Measurements from ENCODE around the gene ZMIZ1. TPM values are rescaled to one million over a fixed set of nuclear protein-coding genes. Genes with fewer than 3 reads are reported as not detected.

The ZMIZ1 gene
- polyA plus RNA-seq, 3 donors, result 3.3 to 64.6 (median 8.9) TPM

DNA sequence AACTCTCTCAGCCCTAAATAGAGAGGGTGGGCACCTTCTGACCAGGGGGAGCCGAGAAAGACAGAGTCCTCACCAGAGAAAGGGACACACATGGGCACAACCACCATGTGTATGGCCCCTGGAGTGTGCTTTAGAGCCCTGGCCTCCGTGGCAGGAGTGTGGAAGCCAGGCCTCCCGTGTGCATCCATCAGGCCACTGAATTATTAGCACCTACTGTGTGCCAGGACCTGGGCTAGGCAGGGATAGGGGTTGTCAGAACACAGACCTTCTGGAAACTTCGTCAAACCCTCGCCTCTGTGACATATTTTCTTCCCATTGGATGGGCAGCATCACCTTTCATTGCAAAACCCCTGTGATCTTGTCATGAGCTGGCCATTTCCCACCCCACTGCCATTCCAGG, 78.5 kb downstream of the ZMIZ1 start:
- Mint-ChIP-seq H3K9me3 (peaks cover 0 to 2% (median 0%) of the 10 kb centered on the region in 7 donors), H3K4me1 (peaks cover 94% of the 10 kb centered on the region), H3K27ac (peak overlapping the region; percentile 87 to 98 (median 95)), H3K36me3 (peaks cover 23 to 35% of the 10 kb centered on the region in 2 donors), H3K27me3 (ENCODE audit: low read depth in 3 of 3) (peaks cover 0 to 3% (median 0%) of the 10 kb centered on the region in 3 donors), H3K4me3 (no peak overlapping the region)
- H3K4me2 ChIP-seq (replicated peaks; ENCODE audit: extremely low read depth, low read length, poor library complexity, severe bottlenecking), result peak overlapping the region; percentile 52
- no peaks in the 10 kb centered on the region for H3K9me3 ChIP-seq (replicated peaks in 1 of 2; ENCODE audit: control insufficient read depth in 1 of 2, insufficient read depth in 1 of 2, low read length in 2 of 2)
- H3K4me1 ChIP-seq (ENCODE audit: control insufficient read depth in 1 of 2, insufficient read depth in 2 of 2, low read length in 2 of 2), result peaks cover 86 to 92% of the 10 kb centered on the region in 2 donors
- intact Hi-C loops (cut with micrococcal nuclease), result no loop called here
- peaks cover 11 to 17% of the 10 kb centered on the region in 2 donors for H3K36me3 ChIP-seq (replicated peaks in 1 of 2; ENCODE audit: control insufficient read depth in 1 of 2, insufficient read depth in 2 of 2, low read length in 2 of 2)
- H2AFZ ChIP-seq (ENCODE audit: insufficient read depth, low read depth, low read length, poor library complexity, severe bottlenecking), result no peak overlapping the region
- DNase-seq, result no peak
- peaks cover 76% of the 10 kb centered on the region for H4K20me1 ChIP-seq (ENCODE audit: insufficient read depth, low read length)
- no peaks in the 10 kb centered on the region for H3K27me3 ChIP-seq (ENCODE audit: control insufficient read depth in 2 of 2, insufficient read depth in 2 of 2, low read length in 2 of 2)
- H3K79me2 ChIP-seq (ENCODE audit: insufficient read depth, low read length), result peaks cover 59% of the 10 kb centered on the region
- peak overlapping the region; percentile 85 to 95 for H3K27ac ChIP-seq (ENCODE audit: low read depth in 1 of 2, low read length in 2 of 2)
- H3K4me3 ChIP-seq (replicated peaks in 1 of 3; ENCODE audit: low read depth in 2 of 3, low read length in 3 of 3), result peak overlapping the region in 1 of 3 experiments; percentile 50
- peak overlapping the region; percentile 59 for H3K9ac ChIP-seq (ENCODE audit: insufficient read depth, low read length, poor library complexity, severe bottlenecking)
- 100% methylated on average over 5 of the region's 5 CpGs for WGBS (ENCODE audit: insufficient coverage)
- no peak for TF ChIP-seq CTCF (IDR thresholded peaks at IDR 0.05)

- peaks cover 18 to 35% of the 10 kb centered on the region in 2 donors for H3K36me3 Mint-ChIP-seq
- peak overlapping the region in 1 of 2 donors; percentile 75 for H3K4me3 Mint-ChIP-seq
- intact Hi-C loops (cut with micrococcal nuclease), result no loop called here
- TF ChIP-seq CTCF (IDR thresholded peaks at IDR 0.05), result no peak
- peaks cover 5 to 14% of the 10 kb centered on the region in 2 donors for H3K36me3 ChIP-seq (replicated peaks in 1 of 2; ENCODE audit: control insufficient read depth in 1 of 2, insufficient read depth in 2 of 2, low read length in 2 of 2)
- no peak overlapping the region for H2AFZ ChIP-seq (ENCODE audit: insufficient read depth, low read depth, low read length, poor library complexity, severe bottlenecking)
- H3K27me3 ChIP-seq (ENCODE audit: control insufficient read depth in 2 of 2, insufficient read depth in 2 of 2, low read length in 2 of 2), result no peaks in the 10 kb centered on the region
- H3K4me2 ChIP-seq (replicated peaks; ENCODE audit: extremely low read depth, low read length, poor library complexity, severe bottlenecking), result peak overlapping the region; percentile 52
- H3K27ac ChIP-seq (ENCODE audit: low read depth in 1 of 2, low read length in 2 of 2), result peak overlapping the region; percentile 85 to 95
- H3K27me3 Mint-ChIP-seq (ENCODE audit: low read depth in 3 of 3), result peaks cover 0 to 4% (median 0%) of the 10 kb centered on the region in 3 donors
- no peaks in the 10 kb centered on the region for H3K9me3 ChIP-seq (replicated peaks in 1 of 2; ENCODE audit: control insufficient read depth in 1 of 2, insufficient read depth in 1 of 2, low read length in 2 of 2)
- peak overlapping the region; percentile 95 to 98 (median 98) for H3K27ac Mint-ChIP-seq
- 51% methylated on average over 7 of the region's 7 CpGs for WGBS (ENCODE audit: insufficient coverage)
- peaks cover 86 to 97% of the 10 kb centered on the region in 2 donors for H3K4me1 ChIP-seq (ENCODE audit: control insufficient read depth in 1 of 2, insufficient read depth in 2 of 2, low read length in 2 of 2)
- peaks cover 66% of the 10 kb centered on the region for H3K79me2 ChIP-seq (ENCODE audit: insufficient read depth, low read length)
- no peak for DNase-seq
- peaks cover 73% of the 10 kb centered on the region for H4K20me1 ChIP-seq (ENCODE audit: insufficient read depth, low read length)
- peak overlapping the region; percentile 59 for H3K9ac ChIP-seq (ENCODE audit: insufficient read depth, low read length, poor library complexity, severe bottlenecking)
- H3K4me3 ChIP-seq (replicated peaks in 1 of 3; ENCODE audit: low read depth in 2 of 3, low read length in 3 of 3), result peak overlapping the region in 1 of 3 experiments; percentile 50
- peaks cover 0 to 2% (median 0%) of the 10 kb centered on the region in 7 donors for H3K9me3 Mint-ChIP-seq
- H3K4me1 Mint-ChIP-seq, result peaks cover 95% of the 10 kb centered on the region
Observed at GRCh38 chr10:79147796-79148451, 79.2 kb downstream of the ZMIZ1 start.
